Heart left ventricle (tissue), 13 donors: ENCODE results near the gene PARVA.

Experiments used
- CTCF ChIP-seq, 12 donors: fragments of 200-600 bp; sonication (generic) in 4 of 12; IDR thresholded peaks; one replicate each; pipeline versions ENCODE4 v1.5.0 to v1.8.0; 2018 to 2022; ENCODE audit warnings: antibody characterized with exemption in 12 of 12, mild to moderate bottlenecking in 5 of 12
- POLR2A ChIP-seq, 2 donors: fragments of 450-650 bp; IDR thresholded peaks; one replicate each; pipeline ENCODE4 v1.6.1; 2017; ENCODE audit warnings: antibody characterized with exemption in 2 of 2, mild to moderate bottlenecking in 2 of 2, moderate library complexity in 2 of 2
- donor health status: ischemic (EF 13 %, LVEDD 7.1; RV severe dilation, severe dysfunction).
- donor health status: DM: no; HTN: yes; CAD: no.
- donor health status: DM: no; HTN: no; CAD: no.
- donor health status: ischemic (EF 25% LVEDD 6.9; RV normal size, moderate dysfunction).
- donor health status: ischemic (EF 25% LVEDD 5.7; RV mildly dilated, moderate dysfunction).
- donor health status: ischemic (EF 35%, LVEDD 5.7; RV mildly dilated, moderate dysfunction).
- donor health status: nonischemic (EF 11% LVEDD 7.7; RV severe dilation, severe dysfunction).
- donor health status: DM: yes; HTN: yes; CAD: no.
- donor health status: PGD.
- donor health status: ischemic (EF 29% LVEDD 5.4; RV normal size, mild dysfunction).
- donor health status: nonischemic (EF 23%, LVEDD 6.1; RV moderate dilation, normal function).

DNA sequence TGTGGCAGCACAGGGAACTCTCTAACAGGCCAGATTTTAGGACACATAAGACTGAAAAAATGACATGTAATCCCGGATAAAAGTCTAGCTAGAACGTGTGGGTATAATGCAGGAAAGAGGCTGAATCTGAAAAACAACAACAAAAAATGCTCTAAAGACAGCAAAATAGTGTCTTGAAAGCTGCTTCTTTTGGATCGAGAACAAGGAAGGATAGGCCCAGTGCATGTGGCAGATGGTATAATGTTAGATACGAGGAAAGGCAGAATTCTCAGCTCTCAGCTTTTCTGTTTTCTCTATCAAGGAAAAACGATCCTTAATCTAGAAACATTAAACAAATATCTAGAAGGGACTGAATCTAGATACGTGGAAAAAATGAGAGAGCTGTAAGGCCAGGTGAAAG, 33.8 kb upstream of the PARVA start:
- TF ChIP-seq POLR2A (IDR thresholded peaks at IDR 0.05) (no peak), CTCF (IDR thresholded peaks at IDR 0.05) (no peak)
